Measurements from ENCODE around the gene WDPCP. TPM values are rescaled to one million over a fixed set of nuclear protein-coding genes. Genes with fewer than 3 reads are reported as not detected.

The WDPCP gene
- total and polyA plus RNA-seq, 2 of the 8 experiments (the other 6 are each of a cell fraction or from before 2014, with no cell fraction given), result 9.3 to 25.8 TPM

DNA sequence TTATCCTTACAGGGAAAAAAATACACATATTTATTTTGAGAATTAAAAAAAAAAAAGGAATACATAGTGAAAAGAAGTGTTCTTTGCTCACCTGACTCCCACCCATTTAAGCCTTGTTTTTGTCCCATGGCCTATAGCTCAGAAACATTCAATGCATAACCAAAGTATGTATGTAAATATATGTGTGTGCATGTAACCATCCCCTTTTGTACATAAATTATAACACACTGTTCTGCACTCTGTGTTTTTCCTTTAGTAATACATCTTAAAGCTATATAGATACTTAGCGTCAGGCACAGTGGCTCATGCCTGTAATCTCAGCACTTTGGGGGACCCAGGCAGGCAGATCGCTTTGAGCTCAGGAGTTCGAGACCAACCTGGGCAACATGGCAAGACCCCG lies 22.2 kb upstream of the WDPCP start:
- Histone ChIP-seq H3K79me1 (ENCODE audit: low read depth, low read length) (no peaks in the 10 kb centered on the region), H3K23ac (ENCODE audit: insufficient read length) (no peak overlapping the region), H2BK15ac (ENCODE audit: low read length) (no peak overlapping the region), H3K23me2 (ENCODE audit: low read depth, low read length) (peaks cover 4% of the 10 kb centered on the region; the same call in 1 of the 2 replicates), H2AK5ac (ENCODE audit: low read depth, low read length) (no peak overlapping the region), H3K9ac (replicated peaks in 1 of 4; ENCODE audit: extremely low read depth in 1 of 4, low read depth in 3 of 4, low read length in 3 of 4) (no peak overlapping the region), H2BK5ac (ENCODE audit: low read depth, low read length) (no peak overlapping the region), H3K14ac (ENCODE audit: insufficient read length) (no peak overlapping the region), H2BK120ac (replicated peaks; ENCODE audit: low read depth, low read length) (no peak overlapping the region), H3K4ac (replicated peaks; ENCODE audit: insufficient read length, low read depth, low read length) (no peak overlapping the region), H4K91ac (replicated peaks; ENCODE audit: insufficient read length, low read length) (no peak overlapping the region), H2BK12ac (ENCODE audit: low read depth, low read length) (no peak overlapping the region), H3K4me2 (ENCODE audit: insufficient read depth in 1 of 2, low read depth in 2 of 2, low read length in 2 of 2) (no peak overlapping the region), H4K8ac (ENCODE audit: extremely low read depth, insufficient read depth, low read length) (no peak overlapping the region), H3K9me3 (ENCODE audit: insufficient read depth in 2 of 2, low read depth in 1 of 2, low read length in 1 of 2) (peaks cover 0 to 3% of the 10 kb centered on the region in 2 experiments; a peak in 1 of 4 replicates), H2AFZ (ENCODE audit: low read length) (no peak overlapping the region), H3K27me3 (replicated peaks in 1 of 4; ENCODE audit: control insufficient read depth in 3 of 4, extremely low read depth in 1 of 4, insufficient read depth in 3 of 4, low read length in 3 of 4) (no peaks in the 10 kb centered on the region), H3K27ac (ENCODE audit: low read depth, low read length) (no peak overlapping the region), H3K56ac (replicated peaks; ENCODE audit: insufficient read length, low read depth, low read length) (no peak overlapping the region), H4K5ac (ENCODE audit: insufficient read length, low read depth, low read length) (no peak overlapping the region), H4K20me1 (replicated peaks in 1 of 2; ENCODE audit: control insufficient read depth in 1 of 2, insufficient read depth in 2 of 2, low read length in 2 of 2) (no peaks in the 10 kb centered on the region), H2BK20ac (ENCODE audit: low read length) (no peak overlapping the region), H3K18ac (ENCODE audit: extremely low read depth, low read length) (no peak overlapping the region), H3K4me3 (ENCODE audit: extremely low read depth in 1 of 4, insufficient read depth in 2 of 4, low read depth in 3 of 4, low read length in 4 of 4) (no peak overlapping the region), H3K79me2 (ENCODE audit: control insufficient read depth in 1 of 2, insufficient read depth in 2 of 2, low read length in 2 of 2) (peaks cover 0 to 41% of the 10 kb centered on the region in 2 experiments; a peak in 3 of 4 replicates), H3K36me3 (ENCODE audit: control insufficient read depth in 2 of 4, insufficient read depth in 4 of 4, low read length in 3 of 4) (peaks cover 2 to 44% (median 16%) of the 10 kb centered on the region in 4 experiments), H3K4me1 (replicated peaks in 1 of 4; ENCODE audit: control insufficient read depth in 3 of 4, insufficient read depth in 4 of 4, low read length in 3 of 4) (peaks cover 7 to 15% (median 13%) of the 10 kb centered on the region in 4 experiments; a peak in 6 of 7 replicates)
- FAIRE-seq (no peak), DNase-seq (ENCODE audit: low read depth in 1 of 2, low spot score in 2 of 2) (no peak)
- ChIA-PET CTCF (ENCODE audit: partially characterized antibody) (interaction anchor here (0.9 kb wide), 1 partner anchor 20 kb away, joined by 3 read pairs; no protein-coding TSS in a partner anchor), POLR2A (ENCODE audit: partially characterized antibody) (interaction anchor here (0.5 to 3.0 kb wide), 7 partner anchors 10 to 275 kb away, joined by 3 to 13 read pairs (median 3); partner anchors contain the start of gene WDPCP)
- WGBS, 2 experiments (ENCODE audit: extremely low coverage in 1 of 2, insufficient coverage in 1 of 2, insufficient read length in 1 of 2, insufficient replicate concordance in 2 of 2, low coverage in 1 of 2, low lambda C conversion rate in 2 of 2, missing lambda C conversion rate in 1 of 2), result 81% methylated on average over 4 of the region's 4 CpGs; no CpG with 5 or more reads in 1 of the 2 experiments
- TF ChIP-seq CBX5 (IDR thresholded peaks at IDR 0.05; ENCODE audit: low read depth, low read length) (no peak), RAD21 (IDR thresholded peaks at IDR 0.05 in 1 of 2, conservative IDR thresholded peaks at IDR 0.05 in 1 of 2; ENCODE audit: low read depth in 2 of 2, low read length in 2 of 2) (no peak), JUND (IDR thresholded peaks at IDR 0.05; ENCODE audit: low read length) (no peak), TBP (IDR thresholded peaks at IDR 0.05; ENCODE audit: low read depth, low read length) (no peak), PHF8 (conservative IDR thresholded peaks at IDR 0.05; ENCODE audit: low read depth, low read length) (no peak), HDAC2 (IDR thresholded peaks at IDR 0.05; ENCODE audit: borderline replicate concordance in 1 of 2, low read depth in 2 of 2, low read length in 2 of 2) (no peak), FOSL1 (IDR thresholded peaks at IDR 0.05; ENCODE audit: insufficient read depth, low read depth, low read length) (no peak), TEAD4 (IDR thresholded peaks at IDR 0.05; ENCODE audit: low read depth, low read length) (no peak), CHD2 (IDR thresholded peaks at IDR 0.05; ENCODE audit: low read length) (no peak)
- TF ChIP-seq, protein P1, sequence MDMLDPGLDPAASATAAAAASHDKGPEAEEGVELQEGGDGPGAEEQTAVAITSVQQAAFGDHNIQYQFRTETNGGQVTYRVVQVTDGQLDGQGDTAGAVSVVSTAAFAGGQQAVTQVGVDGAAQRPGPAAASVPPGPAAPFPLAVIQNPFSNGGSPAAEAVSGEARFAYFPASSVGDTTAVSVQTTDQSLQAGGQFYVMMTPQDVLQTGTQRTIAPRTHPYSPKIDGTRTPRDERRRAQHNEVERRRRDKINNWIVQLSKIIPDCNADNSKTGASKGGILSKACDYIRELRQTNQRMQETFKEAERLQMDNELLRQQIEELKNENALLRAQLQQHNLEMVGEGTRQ (IDR thresholded peaks at IDR 0.05; ENCODE audit: low read length), result no peak
